SK-N-SH (cell line): ENCODE measurements around the gene ZNF724.

Experiments used
- EP300 ChIP-seq, 2 experiments: IDR thresholded peaks; 2 replicates each; pipeline versions ENCODE4 v1.4.0 to v1.6.1; 2012; ENCODE audit warnings: borderline replicate concordance in 1 of 2, low read depth in 1 of 2, low read length in 1 of 2
- EZH2phosphoT487 ChIP-seq: fragments of 200-600 bp; sonication (generic); IDR thresholded peaks from 2 replicates; pipeline ENCODE4 v1.6.1; 2017; ENCODE audit warnings: low read depth, mixed run types, mild to moderate bottlenecking, antibody characterized with exemption, moderate library complexity, borderline replicate concordance
- FOXM1 ChIP-seq: IDR thresholded peaks from 2 replicates; pipeline ENCODE4 v1.4.0; 2012; ENCODE audit warnings: low read depth, mild to moderate bottlenecking
- JUND ChIP-seq: IDR thresholded peaks from 2 replicates; pipeline ENCODE4 v1.4.0; 2012
- NRF1 ChIP-seq: IDR thresholded peaks from 2 replicates; pipeline ENCODE4 v1.6.1; 2012; ENCODE audit warnings: low read depth, mild to moderate bottlenecking, low read length
- POLR2AphosphoS5 ChIP-seq: IDR thresholded peaks from 2 replicates; pipeline ENCODE4 v1.6.1; 2012; ENCODE audit warnings: low read depth, low read length
- RAD21 ChIP-seq: IDR thresholded peaks from 2 replicates; pipeline ENCODE4 v1.6.1; 2012; ENCODE audit warnings: mild to moderate bottlenecking, low read length
- RFX5 ChIP-seq: IDR thresholded peaks from 2 replicates; pipeline ENCODE4 v1.6.1; 2012; ENCODE audit warnings: mild to moderate bottlenecking, improper control_type of control experiment, low read length
- RXRA ChIP-seq: IDR thresholded peaks from 2 replicates; pipeline ENCODE4 v1.4.0; 2012; ENCODE audit warnings: low read depth, mild to moderate bottlenecking, borderline replicate concordance
- SMC3 ChIP-seq: IDR thresholded peaks from 2 replicates; pipeline ENCODE4 v1.6.1; 2012; ENCODE audit warnings: low read depth, low read length, improper control_type of control experiment
- USF2 ChIP-seq: fragments of 150-350 bp; IDR thresholded peaks from 2 replicates; pipeline ENCODE4 v1.6.1; 2017; ENCODE audit warnings: antibody characterized with exemption, low read length, low read depth, borderline replicate concordance
- TF ChIP-seq, protein P1 (sequence below): fragments of 200-600 bp; sonication (generic); IDR thresholded peaks from 2 replicates; pipeline ENCODE4 v1.6.1; 2017; ENCODE audit warnings: antibody characterized with exemption, mild to moderate bottlenecking, moderate library complexity
- TF ChIP-seq, protein P2 (sequence below): IDR thresholded peaks from 2 replicates; pipeline ENCODE4 v1.4.0; 2012; ENCODE audit warnings: low read depth, borderline replicate concordance
- TF ChIP-seq, protein P3 (sequence below): IDR thresholded peaks from 2 replicates; pipeline ENCODE4; 2012

DNA sequence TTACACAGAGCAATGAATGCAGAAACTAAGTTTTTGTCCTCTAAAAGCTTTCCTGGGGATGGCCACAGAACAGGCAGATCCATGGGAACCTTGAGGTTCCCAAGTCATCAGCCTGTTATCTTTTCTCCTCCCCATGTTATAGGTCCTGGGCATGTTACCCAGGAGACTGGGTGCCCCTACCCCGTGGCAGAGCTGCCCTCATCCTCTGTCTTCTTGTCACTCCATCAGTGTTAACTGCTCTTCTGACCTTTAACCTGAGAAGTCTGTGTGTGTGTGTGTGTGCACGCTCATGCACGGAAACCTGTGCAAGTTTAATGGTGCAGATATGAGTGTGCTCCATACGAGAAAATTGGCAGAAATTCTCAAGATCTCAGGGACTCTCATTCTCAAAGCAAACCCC is 43.9 kb upstream of the ZNF724 start:
- TF ChIP-seq, protein P1, sequence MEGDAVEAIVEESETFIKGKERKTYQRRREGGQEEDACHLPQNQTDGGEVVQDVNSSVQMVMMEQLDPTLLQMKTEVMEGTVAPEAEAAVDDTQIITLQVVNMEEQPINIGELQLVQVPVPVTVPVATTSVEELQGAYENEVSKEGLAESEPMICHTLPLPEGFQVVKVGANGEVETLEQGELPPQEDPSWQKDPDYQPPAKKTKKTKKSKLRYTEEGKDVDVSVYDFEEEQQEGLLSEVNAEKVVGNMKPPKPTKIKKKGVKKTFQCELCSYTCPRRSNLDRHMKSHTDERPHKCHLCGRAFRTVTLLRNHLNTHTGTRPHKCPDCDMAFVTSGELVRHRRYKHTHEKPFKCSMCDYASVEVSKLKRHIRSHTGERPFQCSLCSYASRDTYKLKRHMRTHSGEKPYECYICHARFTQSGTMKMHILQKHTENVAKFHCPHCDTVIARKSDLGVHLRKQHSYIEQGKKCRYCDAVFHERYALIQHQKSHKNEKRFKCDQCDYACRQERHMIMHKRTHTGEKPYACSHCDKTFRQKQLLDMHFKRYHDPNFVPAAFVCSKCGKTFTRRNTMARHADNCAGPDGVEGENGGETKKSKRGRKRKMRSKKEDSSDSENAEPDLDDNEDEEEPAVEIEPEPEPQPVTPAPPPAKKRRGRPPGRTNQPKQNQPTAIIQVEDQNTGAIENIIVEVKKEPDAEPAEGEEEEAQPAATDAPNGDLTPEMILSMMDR, result no peak
- no peak for TF ChIP-seq EZH2phosphoT487
- TF ChIP-seq FOXM1, result no peak
- no peak for TF ChIP-seq RXRA
- no peak for TF ChIP-seq JUND
- TF ChIP-seq SMC3, result no peak
- TF ChIP-seq EP300 (IDR thresholded peaks at IDR 0.05; ENCODE audit: borderline replicate concordance in 1 of 2, low read depth in 1 of 2, low read length in 1 of 2), result no peak
- TF ChIP-seq USF2, result no peak
- TF ChIP-seq, protein P2, sequence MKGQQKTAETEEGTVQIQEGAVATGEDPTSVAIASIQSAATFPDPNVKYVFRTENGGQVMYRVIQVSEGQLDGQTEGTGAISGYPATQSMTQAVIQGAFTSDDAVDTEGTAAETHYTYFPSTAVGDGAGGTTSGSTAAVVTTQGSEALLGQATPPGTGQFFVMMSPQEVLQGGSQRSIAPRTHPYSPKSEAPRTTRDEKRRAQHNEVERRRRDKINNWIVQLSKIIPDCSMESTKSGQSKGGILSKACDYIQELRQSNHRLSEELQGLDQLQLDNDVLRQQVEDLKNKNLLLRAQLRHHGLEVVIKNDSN, result no peak
- no peak for TF ChIP-seq RFX5
- no peak for TF ChIP-seq POLR2AphosphoS5
- no peak for TF ChIP-seq RAD21
- no peak for TF ChIP-seq NRF1
- TF ChIP-seq, protein P3, sequence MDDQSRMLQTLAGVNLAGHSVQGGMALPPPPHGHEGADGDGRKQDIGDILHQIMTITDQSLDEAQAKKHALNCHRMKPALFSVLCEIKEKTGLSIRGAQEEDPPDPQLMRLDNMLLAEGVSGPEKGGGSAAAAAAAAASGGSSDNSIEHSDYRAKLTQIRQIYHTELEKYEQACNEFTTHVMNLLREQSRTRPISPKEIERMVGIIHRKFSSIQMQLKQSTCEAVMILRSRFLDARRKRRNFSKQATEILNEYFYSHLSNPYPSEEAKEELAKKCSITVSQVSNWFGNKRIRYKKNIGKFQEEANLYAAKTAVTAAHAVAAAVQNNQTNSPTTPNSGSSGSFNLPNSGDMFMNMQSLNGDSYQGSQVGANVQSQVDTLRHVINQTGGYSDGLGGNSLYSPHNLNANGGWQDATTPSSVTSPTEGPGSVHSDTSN, result no peak
